Right lobe of liver (tissue), 6 donors: ENCODE results near the gene GLP2R. TPM values are rescaled to one million over a fixed set of nuclear protein-coding genes. Genes with fewer than 3 reads are reported as not detected.

Experiments
- ATAC-seq, 4 donors: fragments of 200-7000 bp; cut with Tn5 transposase; one replicate each; pipeline ENCODE4 v1.9.1; 2020; ENCODE audit warnings: mild to moderate bottlenecking in 4 of 4, moderate library complexity in 4 of 4
- DNase-seq, 3 donors: peaks; one replicate each; pipeline ENCODE4 v3.0.0-alpha.2; 2020
- H3K27ac ChIP-seq, 3 donors: fragments of 200-600 bp; one replicate each; pipeline ENCODE4 v1.8.0; 2022
- H3K27me3 ChIP-seq, 2 donors: fragments of 200-600 bp; one replicate each; pipeline ENCODE4 v1.8.0; 2022
- H3K36me3 ChIP-seq, 4 donors: fragments of 200-600 bp; sonication (generic) in 1 of 4; one replicate each; pipeline versions ENCODE4 v1.5.1 to v1.8.0; 2017 to 2022; ENCODE audit warnings: control low read depth in 1 of 4
- H3K4me1 ChIP-seq, 4 donors: fragments of 200-600 bp; sonication (generic) in 1 of 4; one replicate each; pipeline versions ENCODE4 v1.5.1 to v1.8.0; 2017 to 2022; ENCODE audit warnings: control low read depth in 1 of 4
- H3K4me3 ChIP-seq, 3 donors: fragments of 200-600 bp; one replicate each; pipeline ENCODE4 v1.8.0; 2022
- H3K9me3 ChIP-seq, 4 donors: fragments of 200-600 bp; sonication (generic) in 1 of 4; one replicate each; pipeline versions ENCODE4 v1.5.1 to v1.8.0; 2017 to 2022; ENCODE audit warnings: control low read depth in 1 of 4
- CTCF ChIP-seq, 4 donors: fragments of 200-600 bp in 3 of 4; fragments of 450-650 bp in 1 of 4; IDR thresholded peaks; one replicate each; pipeline versions ENCODE4 v1.5.1 to v1.8.0; 2016 to 2022; ENCODE audit warnings: antibody characterized with exemption in 4 of 4, mild to moderate bottlenecking in 2 of 4
- POLR2A ChIP-seq: fragments of 450-650 bp; IDR thresholded peaks from one replicate; pipeline ENCODE4 v1.6.1; 2017; ENCODE audit warnings: antibody characterized with exemption, mild to moderate bottlenecking
- WGBS: methylation state at CpG from one replicate; pipeline ENCODE4 v1.1.6; 2018; ENCODE audit warnings: low coverage, low lambda C conversion rate; ENCODE audit not compliant: insufficient coverage; ENCODE audit errors: missing lambda C conversion rate; 5-methylcytosine and 5-hydroxymethylcytosine counted together
- intact Hi-C, 2 donors: fragments of 100-400 bp; cut with DNase I; formaldehyde crosslinking; loops; one replicate each; pipeline versions ENCODE4 v1.11.2 to v1.14.1; 2022
- total RNA-seq, 6 experiments: library from RNA; depleted of rRNA in 2 of 6; stranded (reverse); fragments of >200 nt in 2 of 6; fragmentation: NEBNext Ultra II Directional in 3 of 6; extraction: Animal tissue kit (Norgen Biotek cat#: 25700) in 3 of 6; gene quantifications; one replicate each; pipeline versions ENCODE4 v1.1.0 to v1.2.4, GENCODE V29; 2016 to 2023
- donor health status: DM: no; HTN: yes; CAD: no.
- donor health status: DM: no; HTN: no; CAD: no.
- donor health status: DM: no; HTN: no; CAD: no.
- donor health status: DM: no; HTN: yes; CAD: no.
- donor health status: DM: no; HTN: yes; CAD: no.

GLP2R gene
- total RNA-seq, 6 experiments from 2014 or later = 0.12 to 2.4 (median 0.63) TPM

- no peak for ATAC-seq
- Histone ChIP-seq H3K9me3 (no peaks in the 10 kb centered on the region), H3K36me3 (no peaks in the 10 kb centered on the region), H3K4me3 (no peak overlapping the region), H3K27ac (no peak overlapping the region), H3K27me3 (no peaks in the 10 kb centered on the region), H3K4me1 (no peaks in the 10 kb centered on the region)
- DNase-seq = no peak
- WGBS = 32% methylated on average over 4 of the region's 4 CpGs
- TF ChIP-seq POLR2A (no peak), CTCF (IDR thresholded peaks at IDR 0.05) (no peak)
- intact Hi-C loops = no loop called here
These were observed 15.4 kb upstream of the GLP2R start for GRCh38 chr17:9810100-9810949.

- Histone ChIP-seq H3K4me3 (no peak overlapping the region), H3K4me1 (no peaks in the 10 kb centered on the region), H3K27ac (no peak overlapping the region), H3K9me3 (no peaks in the 10 kb centered on the region), H3K27me3 (no peaks in the 10 kb centered on the region), H3K36me3 (no peaks in the 10 kb centered on the region)
- WGBS = 68% methylated on average over 4 of the region's 5 CpGs
- no peak for TF ChIP-seq POLR2A
- no peak for TF ChIP-seq CTCF (IDR thresholded peaks at IDR 0.05)
- DNase-seq = no peak
- no peak for ATAC-seq
- intact Hi-C loops = no loop called here
These were observed 14.6 kb upstream of the GLP2R start for GRCh38 chr17:9811086-9811485.

- H3K27me3 ChIP-seq = no peaks in the 10 kb centered on the region
- TF ChIP-seq CTCF (IDR thresholded peaks at IDR 0.05) (no peak), POLR2A (no peak)
- H3K27ac ChIP-seq = no peak overlapping the region
- no peak overlapping the region for H3K4me3 ChIP-seq
- intact Hi-C loops = no loop called here
- WGBS = 46% methylated on average over 9 of the region's 11 CpGs
- no peak for ATAC-seq
- DNase-seq = no peak
- no peaks in the 10 kb centered on the region for H3K9me3 ChIP-seq
- no peaks in the 10 kb centered on the region for H3K36me3 ChIP-seq
- H3K4me1 ChIP-seq = no peaks in the 10 kb centered on the region
These were observed 14.2 kb upstream of the GLP2R start for GRCh38 chr17:9811537-9811936.

- H3K9me3 ChIP-seq = no peaks in the 10 kb centered on the region
- 46% methylated on average over 5 of the region's 9 CpGs for WGBS
These were observed 12.6 kb upstream of the GLP2R start for GRCh38 chr17:9813166-9813565.

More at GRCh38 chr17:9813166-9813565, 12.6 kb upstream of the GLP2R start:
- no peaks in the 10 kb centered on the region for H3K4me1 ChIP-seq
- H3K4me3 ChIP-seq = no peak overlapping the region
- DNase-seq (no peak), ATAC-seq (no peak)
- no peaks in the 10 kb centered on the region for H3K27me3 ChIP-seq
- no peak overlapping the region for H3K27ac ChIP-seq
- TF ChIP-seq CTCF (IDR thresholded peaks at IDR 0.05) = no peak
- TF ChIP-seq POLR2A = no peak
- intact Hi-C loops = no loop called here
- H3K36me3 ChIP-seq = no peaks in the 10 kb centered on the region
